Hepatocyte (in vitro differentiated cells): ENCODE measurements around the gene TWSG1. TPM values are rescaled to one million over a fixed set of nuclear protein-coding genes. Genes with fewer than 3 reads are reported as not detected.

Source experiments
- DNase-seq: peaks from one replicate; pipeline ENCODE4 v3.0.0-alpha.2; 2016; ENCODE audit warnings: low spot score
- H2AFZ ChIP-seq: fragments of 200-600 bp; sonication (generic); 2 replicates; pipeline ENCODE4 v1.6.0; 2016; ENCODE audit warnings: antibody characterized with exemption, mild to moderate bottlenecking
- H3K27ac ChIP-seq: fragments of 200-600 bp; sonication (generic); 2 replicates; pipeline ENCODE4 v1.5.1; 2016; ENCODE audit warnings: mild to moderate bottlenecking
- H3K27me3 ChIP-seq: fragments of 200-600 bp; sonication (generic); 2 replicates; pipeline ENCODE4 v1.6.1; 2016
- H3K36me3 ChIP-seq: fragments of 200-600 bp; sonication (generic); replicated peaks from 2 replicates; pipeline ENCODE4 v1.5.1; 2016; ENCODE audit warnings: low read depth; ENCODE audit not compliant: insufficient read depth
- H3K4me1 ChIP-seq: fragments of 200-600 bp; sonication (generic); 2 replicates; pipeline ENCODE4 v1.5.1; 2016; ENCODE audit warnings: mild to moderate bottlenecking, moderate library complexity; ENCODE audit not compliant: insufficient read depth
- H3K4me2 ChIP-seq: fragments of 200-600 bp; sonication (generic); 2 replicates; pipeline ENCODE4 v1.6.0; 2016
- H3K4me3 ChIP-seq: fragments of 200-600 bp; sonication (generic); 2 replicates; pipeline ENCODE4 v1.5.1; 2016; ENCODE audit warnings: mild to moderate bottlenecking
- H3K79me2 ChIP-seq: fragments of 200-600 bp; sonication (generic); 2 replicates; pipeline ENCODE4 v1.6.0; 2017; ENCODE audit warnings: mild to moderate bottlenecking
- H3K9me2 ChIP-seq: fragments of 200-600 bp; sonication (generic); replicated peaks from 2 replicates; pipeline ENCODE4 v1.6.0; 2017; ENCODE audit warnings: mild to moderate bottlenecking; ENCODE audit not compliant: insufficient read depth
- H3K9me3 ChIP-seq: fragments of 200-600 bp; sonication (generic); 2 replicates; pipeline ENCODE4 v1.5.1; 2016; ENCODE audit warnings: low read depth, mild to moderate bottlenecking
- H4K20me1 ChIP-seq: fragments of 200-600 bp; sonication (generic); 2 replicates; pipeline ENCODE4 v1.6.0; 2016; ENCODE audit warnings: mild to moderate bottlenecking; ENCODE audit not compliant: insufficient read depth, poor library complexity, severe bottlenecking
- EZH2 ChIP-seq: fragments of 200-600 bp; sonication (generic); IDR thresholded peaks from 2 replicates; pipeline ENCODE4 v1.6.1; 2016; ENCODE audit warnings: antibody characterized with exemption, mild to moderate bottlenecking, borderline replicate concordance
- EZH2phosphoT487 ChIP-seq: fragments of 200-600 bp; sonication (generic); IDR thresholded peaks from one replicate; pipeline ENCODE4 v1.6.1; 2018; ENCODE audit warnings: antibody characterized with exemption, mild to moderate bottlenecking, low read depth, moderate library complexity; ENCODE audit not compliant: unreplicated experiment, severe bottlenecking
- WGBS: methylation state at CpG from one replicate; pipeline ENCODE4 v1.1.6; 2016; ENCODE audit warnings: low lambda C conversion rate; ENCODE audit errors: missing lambda C conversion rate; 5-methylcytosine and 5-hydroxymethylcytosine counted together
- polyA plus RNA-seq: library from polyadenylated mRNA; unstranded; fragments of >200 nt; fragmentation: Nextera tagmentation; extraction: Ambion mirVana; gene quantifications from 2 replicates; pipeline ENCODE4 v1.2.1, GENCODE V29; 2016
- total RNA-seq: library from RNA; depleted of rRNA; stranded (reverse); fragments of >200 nt; gene quantifications from 2 replicates; pipeline ENCODE4 v1.2.3, GENCODE V29; 2014
- TF ChIP-seq, protein P1 (sequence below): fragments of 200-600 bp; sonication (generic); IDR thresholded peaks from 2 replicates; pipeline ENCODE4 v1.5.1; 2016; ENCODE audit warnings: antibody characterized with exemption, mild to moderate bottlenecking; ENCODE audit not compliant: poor library complexity

The TWSG1 gene
- total and polyA plus RNA-seq, 2 experiments from 2014 or later: 36.7 to 61.4 TPM

DNA sequence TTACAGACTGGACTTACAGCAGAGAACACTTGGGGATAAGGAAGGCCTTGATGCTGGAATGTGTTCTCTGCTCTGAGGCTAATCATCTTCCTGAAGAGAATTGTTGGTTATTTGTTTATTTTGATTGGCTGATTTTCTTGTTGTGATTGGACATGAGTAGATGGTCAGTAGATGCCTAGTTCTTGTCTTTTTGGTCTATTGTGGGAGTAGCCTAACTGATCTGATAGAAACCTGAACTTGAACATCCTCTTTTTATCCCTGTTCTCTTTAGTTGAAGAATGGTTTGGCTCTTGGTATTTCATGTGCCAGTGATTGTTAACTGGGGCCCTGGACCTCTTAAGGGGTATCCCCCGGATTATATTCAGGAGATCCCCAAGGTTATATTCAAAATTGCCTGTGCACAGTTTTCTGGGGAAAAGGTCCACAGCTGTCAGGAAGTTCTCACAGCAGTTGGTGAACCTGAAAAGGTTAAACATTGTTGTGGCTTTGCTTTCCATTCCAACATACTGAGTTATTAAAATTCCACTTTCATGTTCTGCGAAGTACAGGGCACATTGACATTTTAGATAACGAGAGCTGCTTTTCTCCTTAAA, 13.6 kb downstream of the TWSG1 start:
- peak overlapping the region; percentile 9 for H3K27ac ChIP-seq
- no peak overlapping the region for H3K4me3 ChIP-seq
- H2AFZ ChIP-seq: no peak overlapping the region
- H3K9me3 ChIP-seq: no peaks in the 10 kb centered on the region
- no peak for DNase-seq
- peaks cover 13% of the 10 kb centered on the region for H3K4me1 ChIP-seq
- H3K79me2 ChIP-seq: peaks cover 42% of the 10 kb centered on the region
- no peaks in the 10 kb centered on the region for H3K9me2 ChIP-seq
- no peaks in the 10 kb centered on the region for H3K27me3 ChIP-seq
- WGBS: 46% methylated on average over 3 of the region's 3 CpGs
- H3K36me3 ChIP-seq: no peaks in the 10 kb centered on the region
- TF ChIP-seq, protein P1, sequence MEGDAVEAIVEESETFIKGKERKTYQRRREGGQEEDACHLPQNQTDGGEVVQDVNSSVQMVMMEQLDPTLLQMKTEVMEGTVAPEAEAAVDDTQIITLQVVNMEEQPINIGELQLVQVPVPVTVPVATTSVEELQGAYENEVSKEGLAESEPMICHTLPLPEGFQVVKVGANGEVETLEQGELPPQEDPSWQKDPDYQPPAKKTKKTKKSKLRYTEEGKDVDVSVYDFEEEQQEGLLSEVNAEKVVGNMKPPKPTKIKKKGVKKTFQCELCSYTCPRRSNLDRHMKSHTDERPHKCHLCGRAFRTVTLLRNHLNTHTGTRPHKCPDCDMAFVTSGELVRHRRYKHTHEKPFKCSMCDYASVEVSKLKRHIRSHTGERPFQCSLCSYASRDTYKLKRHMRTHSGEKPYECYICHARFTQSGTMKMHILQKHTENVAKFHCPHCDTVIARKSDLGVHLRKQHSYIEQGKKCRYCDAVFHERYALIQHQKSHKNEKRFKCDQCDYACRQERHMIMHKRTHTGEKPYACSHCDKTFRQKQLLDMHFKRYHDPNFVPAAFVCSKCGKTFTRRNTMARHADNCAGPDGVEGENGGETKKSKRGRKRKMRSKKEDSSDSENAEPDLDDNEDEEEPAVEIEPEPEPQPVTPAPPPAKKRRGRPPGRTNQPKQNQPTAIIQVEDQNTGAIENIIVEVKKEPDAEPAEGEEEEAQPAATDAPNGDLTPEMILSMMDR: no peak
- TF ChIP-seq EZH2phosphoT487 (no peak), EZH2 (no peak)
- H4K20me1 ChIP-seq: no peaks in the 10 kb centered on the region
- H3K4me2 ChIP-seq: peak overlapping the region; percentile 33

DNA sequence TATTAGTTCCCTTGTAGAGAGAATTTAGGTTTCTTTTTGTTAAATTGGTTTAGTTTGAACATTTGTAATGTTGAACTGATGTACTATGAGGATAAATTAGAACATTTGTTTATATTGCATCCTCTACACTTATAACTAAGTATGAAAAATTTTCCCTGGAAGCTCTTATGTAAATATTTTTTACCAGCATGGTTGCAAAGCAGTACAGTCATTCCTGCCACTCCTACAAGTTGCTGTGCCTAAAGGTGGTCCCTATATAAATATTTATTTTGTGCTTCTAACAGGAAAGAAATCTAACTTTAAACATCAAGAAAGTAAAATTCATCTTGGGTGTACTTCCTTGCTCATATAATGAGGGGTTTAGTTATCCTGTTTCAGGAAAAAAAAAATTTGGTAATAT, 14.2 kb downstream of the TWSG1 start:
- TF ChIP-seq, protein P1: no peak
- TF ChIP-seq EZH2phosphoT487 (no peak), EZH2 (no peak)
- Histone ChIP-seq H3K27me3 (no peaks in the 10 kb centered on the region), H3K27ac (peak overlapping the region; percentile 9), H2AFZ (no peak overlapping the region), H3K9me3 (no peaks in the 10 kb centered on the region), H3K79me2 (peaks cover 36% of the 10 kb centered on the region), H3K4me2 (peak overlapping the region; percentile 33), H3K4me3 (no peak overlapping the region), H3K9me2 (no peaks in the 10 kb centered on the region), H3K36me3 (no peaks in the 10 kb centered on the region), H4K20me1 (no peaks in the 10 kb centered on the region), H3K4me1 (peaks cover 13% of the 10 kb centered on the region)
- DNase-seq: no peak

DNA sequence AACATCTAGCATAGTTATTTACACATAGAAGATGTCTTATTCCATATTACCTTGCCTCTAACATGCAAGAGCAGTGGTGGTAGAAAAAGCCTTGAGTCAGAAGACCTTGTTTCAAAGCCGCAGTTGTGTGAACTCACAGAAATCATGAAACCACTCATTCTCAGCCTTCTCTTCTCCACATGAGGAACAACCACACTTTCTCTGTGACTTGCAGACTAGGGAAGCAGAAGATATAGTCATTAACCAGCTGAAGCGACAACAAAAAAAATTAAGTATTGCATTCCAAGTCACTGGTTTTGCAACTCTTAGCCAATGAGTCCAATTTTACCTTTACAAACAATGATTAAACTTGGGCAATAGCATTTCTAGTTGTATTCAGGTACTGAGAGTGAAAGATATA, 19.0 kb downstream of the TWSG1 start:
- no peak for TF ChIP-seq EZH2
- H3K4me1 ChIP-seq: peaks cover 5% of the 10 kb centered on the region
- no peak overlapping the region for H3K4me2 ChIP-seq
- no peak overlapping the region for H2AFZ ChIP-seq
- no peak for DNase-seq
- H3K9me3 ChIP-seq: no peaks in the 10 kb centered on the region
- H3K36me3 ChIP-seq: no peaks in the 10 kb centered on the region
- WGBS: 96% methylated on average over 2 of the region's 2 CpGs
- no peaks in the 10 kb centered on the region for H3K27me3 ChIP-seq
- H3K27ac ChIP-seq: no peak overlapping the region
- H3K79me2 ChIP-seq: peaks cover 23% of the 10 kb centered on the region
- no peaks in the 10 kb centered on the region for H4K20me1 ChIP-seq
- no peak overlapping the region for H3K4me3 ChIP-seq
- H3K9me2 ChIP-seq: no peaks in the 10 kb centered on the region

DNA sequence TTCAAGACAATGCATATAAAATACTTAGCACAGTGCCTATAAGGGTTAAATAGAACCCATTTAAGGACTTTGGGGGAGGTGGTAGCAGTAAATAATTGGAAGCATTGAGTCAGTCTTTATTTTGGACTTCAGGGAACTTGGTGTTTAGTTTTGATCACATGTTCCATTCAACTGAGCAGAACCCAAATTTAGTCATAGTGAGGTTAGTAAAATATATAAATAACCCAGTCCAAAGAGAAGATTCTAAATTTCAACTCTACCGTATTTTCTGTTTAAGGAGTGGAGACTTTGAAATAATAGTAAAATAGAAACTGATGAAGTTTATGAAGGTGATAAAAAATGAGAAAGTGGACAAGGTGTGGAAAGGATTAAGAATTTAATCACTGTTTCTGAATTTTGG, 19.7 kb downstream of the TWSG1 start:
- Histone ChIP-seq H3K27me3 (no peaks in the 10 kb centered on the region), H3K4me1 (no peaks in the 10 kb centered on the region), H4K20me1 (no peaks in the 10 kb centered on the region), H3K9me2 (no peaks in the 10 kb centered on the region), H3K4me2 (no peak overlapping the region), H3K36me3 (no peaks in the 10 kb centered on the region), H3K9me3 (no peaks in the 10 kb centered on the region), H3K79me2 (peaks cover 23% of the 10 kb centered on the region), H3K4me3 (no peak overlapping the region), H2AFZ (no peak overlapping the region), H3K27ac (no peak overlapping the region)
- WGBS: 95% methylated on average over 1 of the region's 1 CpG
- no peak for DNase-seq
- TF ChIP-seq EZH2phosphoT487 (no peak), EZH2 (no peak)
- TF ChIP-seq, protein P1: no peak
